RWPE1 (cell line): ENCODE measurements around the gene MMP27.

Source experiments
- CTCF ChIA-PET: fragments of 350-600 bp; sonication (Branson Sonifier 250); formaldehyde crosslinking; extraction: SDS; loops from one replicate; lab custom pipeline; 2021; lab: Yijun Ruan, JAX
- POLR2A ChIA-PET: fragments of 400-600 bp; formaldehyde crosslinking; extraction: SDS; loops from one replicate; lab custom pipeline; 2020; ENCODE audit warnings: antibody characterized with exemption; ENCODE audit not compliant: low non-redundant PET; lab: Yijun Ruan, JAX
- DNase-seq: peaks from one replicate; pipeline ENCODE4 v3.0.0; 2012; ENCODE audit warnings: low spot score
- H3K27ac ChIP-seq: fragments of 450-650 bp; 2 replicates; pipeline ENCODE4 v1.5.1; 2017
- TF ChIP-seq, protein P1 (sequence below): fragments of 450-650 bp; conservative IDR thresholded peaks from 2 replicates; pipeline ENCODE4 v1.5.1; 2017; ENCODE audit warnings: low read depth, mild to moderate bottlenecking

The MMP27 gene

GRCh38 chr11:102704841-102705240 lies 728 bp downstream of the MMP27 start:
- ChIA-PET POLR2A (interaction anchor here (0.8 kb wide), 1 partner anchor 290 kb away, joined by 3 read pairs; no protein-coding TSS in a partner anchor), CTCF (no interaction called here)
- H3K27ac ChIP-seq: no peak overlapping the region
- no peak for DNase-seq
- TF ChIP-seq, protein P1, sequence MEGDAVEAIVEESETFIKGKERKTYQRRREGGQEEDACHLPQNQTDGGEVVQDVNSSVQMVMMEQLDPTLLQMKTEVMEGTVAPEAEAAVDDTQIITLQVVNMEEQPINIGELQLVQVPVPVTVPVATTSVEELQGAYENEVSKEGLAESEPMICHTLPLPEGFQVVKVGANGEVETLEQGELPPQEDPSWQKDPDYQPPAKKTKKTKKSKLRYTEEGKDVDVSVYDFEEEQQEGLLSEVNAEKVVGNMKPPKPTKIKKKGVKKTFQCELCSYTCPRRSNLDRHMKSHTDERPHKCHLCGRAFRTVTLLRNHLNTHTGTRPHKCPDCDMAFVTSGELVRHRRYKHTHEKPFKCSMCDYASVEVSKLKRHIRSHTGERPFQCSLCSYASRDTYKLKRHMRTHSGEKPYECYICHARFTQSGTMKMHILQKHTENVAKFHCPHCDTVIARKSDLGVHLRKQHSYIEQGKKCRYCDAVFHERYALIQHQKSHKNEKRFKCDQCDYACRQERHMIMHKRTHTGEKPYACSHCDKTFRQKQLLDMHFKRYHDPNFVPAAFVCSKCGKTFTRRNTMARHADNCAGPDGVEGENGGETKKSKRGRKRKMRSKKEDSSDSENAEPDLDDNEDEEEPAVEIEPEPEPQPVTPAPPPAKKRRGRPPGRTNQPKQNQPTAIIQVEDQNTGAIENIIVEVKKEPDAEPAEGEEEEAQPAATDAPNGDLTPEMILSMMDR: no peak

- CTCF ChIA-PET: no interaction called here
- H3K27ac ChIP-seq: no peak overlapping the region
- TF ChIP-seq, protein P1: no peak
- DNase-seq: no peak
- POLR2A ChIA-PET: no interaction called here
These were observed 1.6 kb downstream of the MMP27 start for GRCh38 chr11:102703826-102704493.

DNA sequence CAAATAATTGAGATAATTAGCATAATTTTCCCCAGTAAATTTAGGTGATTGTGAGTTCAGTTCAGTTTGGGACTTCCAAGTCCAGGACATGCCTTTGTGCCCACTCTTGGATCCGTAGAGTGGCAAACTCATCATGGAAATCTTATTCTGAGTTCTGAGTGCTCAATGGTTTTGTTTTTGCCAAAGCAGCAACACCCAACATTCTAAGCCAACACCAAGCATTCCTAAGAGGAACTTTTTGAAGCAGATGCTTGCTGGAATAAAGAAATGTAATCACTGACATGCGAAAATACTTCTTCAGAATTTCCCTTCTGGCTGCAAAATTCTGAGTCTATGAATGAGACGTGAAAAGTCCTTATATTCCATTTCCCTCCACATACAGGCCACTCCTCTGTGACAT lies 10.4 kb downstream of the MMP27 start:
- no peak overlapping the region for H3K27ac ChIP-seq
- POLR2A ChIA-PET: no interaction called here
- TF ChIP-seq, protein P1: no peak
- no peak for DNase-seq
- CTCF ChIA-PET: no interaction called here

DNA sequence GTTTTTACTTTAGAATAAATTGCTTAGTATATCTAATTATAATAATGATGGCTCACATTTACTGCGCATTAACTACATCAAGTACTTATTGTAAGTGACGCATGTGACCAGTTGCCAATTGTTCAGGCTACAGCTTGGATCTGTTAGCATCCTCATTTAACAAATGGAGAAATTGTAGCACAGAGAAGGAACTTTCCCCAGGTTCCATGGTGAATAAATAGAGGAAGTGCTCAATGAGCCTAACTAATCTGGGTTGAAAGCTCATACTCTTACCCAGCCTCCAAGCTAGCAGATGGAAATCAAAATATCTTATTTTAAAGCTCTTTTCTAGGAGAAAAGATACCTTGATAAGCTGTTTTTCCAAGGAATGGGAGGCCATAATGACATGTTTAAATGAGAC lies 19.8 kb downstream of the MMP27 start:
- ChIA-PET POLR2A (no interaction called here), CTCF (interaction anchor here (0.6 kb wide), 1 partner anchor 9 kb away, joined by 5 read pairs; no protein-coding TSS in a partner anchor)
- TF ChIP-seq, protein P1: no peak
- no peak overlapping the region for H3K27ac ChIP-seq
- DNase-seq: no peak

- CTCF ChIA-PET: interaction anchor here (0.6 to 0.7 kb wide), 2 partner anchors 8 to 1007 kb away, joined by 3 to 5 read pairs; no protein-coding TSS in a partner anchor
- TF ChIP-seq, protein P1: no peak
- peak; percentile 38 for DNase-seq
- POLR2A ChIA-PET: no interaction called here
- no peak overlapping the region for H3K27ac ChIP-seq
These were observed 20.2 kb downstream of the MMP27 start for GRCh38 chr11:102685338-102685737.

DNA sequence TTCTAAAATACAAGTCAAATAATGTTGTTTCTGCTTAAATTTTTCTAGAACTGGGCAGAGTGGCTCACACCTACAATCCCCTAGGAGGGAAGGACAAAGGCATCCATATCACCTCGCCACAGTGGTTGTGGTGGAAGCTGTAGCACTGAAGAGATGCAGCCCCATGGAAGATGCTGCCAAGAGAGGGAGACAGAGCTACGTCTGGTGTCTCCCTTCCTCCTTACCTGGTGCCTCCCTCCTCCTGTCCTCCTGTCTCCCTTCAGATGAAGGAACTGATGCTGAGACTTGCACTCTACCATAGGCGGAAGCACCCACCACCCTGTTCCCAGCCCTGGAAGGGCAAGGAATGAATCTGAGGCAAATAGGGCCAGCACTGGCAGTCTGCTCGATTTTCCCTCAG lies 22.3 kb downstream of the MMP27 start:
- no peak for DNase-seq
- POLR2A ChIA-PET: no interaction called here
- CTCF ChIA-PET: interaction anchor here (0.7 kb wide), 2 partner anchors 456 to 935 kb away, joined by 3 to 4 read pairs; no protein-coding TSS in a partner anchor
- TF ChIP-seq, protein P1: no peak
- H3K27ac ChIP-seq: no peak overlapping the region
